HEK293 (cell line): Measurements from ENCODE around the gene KCNQ1.

Experiments
- CTCF ChIA-PET: fragments of 350-600 bp; formaldehyde crosslinking; extraction: SDS; loops from one replicate; lab custom pipeline; 2021; ENCODE audit warnings: antibody characterized with exemption; lab: Yijun Ruan, JAX
- POLR2A ChIA-PET: fragments of 300-600 bp; formaldehyde crosslinking; extraction: SDS; loops from one replicate; lab custom pipeline; 2020; ENCODE audit warnings: antibody characterized with exemption, inconsistent platforms; lab: Yijun Ruan, JAX
- H3K27ac ChIP-seq: fragments of 200-500 bp; sonication (Bioruptor generic); 2 replicates; pipeline ENCODE4 v1.5.1; 2014; ENCODE audit warnings: low read depth, low read length, control low read depth, inconsistent platforms; ENCODE audit errors: extremely low read depth
- H3K36me3 ChIP-seq, 2 experiments: fragments of 200-500 bp in 1 of 2; sonication (Bioruptor generic) in 1 of 2; 1 replicate in 1 of 2; 2 replicates in 1 of 2; pipeline ENCODE4 v1.5.1; 2014 to 2017; ENCODE audit warnings: inconsistent platforms in 2 of 2, low read length in 2 of 2; ENCODE audit not compliant: control insufficient read depth in 2 of 2, insufficient read depth in 1 of 2
- H3K4me1 ChIP-seq: fragments of 200-500 bp; sonication (Bioruptor generic); 2 replicates; pipeline ENCODE4 v1.5.1; 2014; ENCODE audit warnings: mild to moderate bottlenecking, low read length, inconsistent platforms; ENCODE audit not compliant: control insufficient read depth, insufficient read depth
- H3K4me3 ChIP-seq: 2 replicates; pipeline ENCODE4 v1.5.1; 2011; ENCODE audit warnings: low read depth, mild to moderate bottlenecking, control low read depth, low read length, moderate library complexity
- H3K9me3 ChIP-seq: fragments of 200-500 bp; sonication (Bioruptor generic); 2 replicates; pipeline ENCODE4 v1.5.1; 2014; ENCODE audit warnings: low read depth, low read length, inconsistent platforms; ENCODE audit not compliant: control insufficient read depth, insufficient read depth
- KLF7 ChIP-seq: fragments of 450-650 bp; formaldehyde crosslinking; IDR thresholded peaks from 2 replicates; pipeline ENCODE4 v1.5.1; 2016; ENCODE audit warnings: missing biosample characterization, missing genetic modification characterization, borderline replicate concordance
- KLF9 ChIP-seq: fragments of 450-650 bp; formaldehyde crosslinking; IDR thresholded peaks from 2 replicates; pipeline ENCODE4 v1.5.1; 2016; ENCODE audit warnings: missing biosample characterization, missing genetic modification characterization, low read depth
- PRDM4 ChIP-seq: fragments of 450-650 bp; formaldehyde crosslinking; IDR thresholded peaks from 2 replicates; pipeline ENCODE4 v1.5.1; 2017; ENCODE audit warnings: missing biosample characterization, missing genetic modification characterization
- REST ChIP-seq: fragments of 450-650 bp; formaldehyde crosslinking; IDR thresholded peaks from 2 replicates; pipeline ENCODE4 v1.5.1; 2016; ENCODE audit warnings: missing biosample characterization, missing genetic modification characterization
- ZIC2 ChIP-seq: fragments of 450-650 bp; formaldehyde crosslinking; IDR thresholded peaks from 2 replicates; pipeline ENCODE4 v1.5.1; 2016; ENCODE audit warnings: missing biosample characterization, missing genetic modification characterization
- ZNF133 ChIP-seq: fragments of 450-650 bp; formaldehyde crosslinking; IDR thresholded peaks from 2 replicates; pipeline ENCODE4 v1.5.1; 2016; ENCODE audit warnings: missing biosample characterization, missing genetic modification characterization
- ZNF169 ChIP-seq: fragments of 450-650 bp; formaldehyde crosslinking; IDR thresholded peaks from 2 replicates; pipeline ENCODE4 v1.5.1; 2016; ENCODE audit warnings: missing biosample characterization, missing genetic modification characterization
- ZNF221 ChIP-seq: fragments of 450-650 bp; formaldehyde crosslinking; IDR thresholded peaks from 2 replicates; pipeline ENCODE4 v1.5.1; 2017; ENCODE audit warnings: missing biosample characterization, missing genetic modification characterization, borderline replicate concordance
- ZNF23 ChIP-seq: fragments of 450-650 bp; formaldehyde crosslinking; IDR thresholded peaks from 2 replicates; pipeline ENCODE4 v1.5.1; 2016; ENCODE audit warnings: missing biosample characterization, missing genetic modification characterization, borderline replicate concordance
- ZNF366 ChIP-seq: fragments of 450-650 bp; formaldehyde crosslinking; conservative IDR thresholded peaks from 2 replicates; pipeline ENCODE4 v1.5.1; 2016; ENCODE audit warnings: missing biosample characterization, missing genetic modification characterization
- ZNF521 ChIP-seq: fragments of 450-650 bp; formaldehyde crosslinking; IDR thresholded peaks from 2 replicates; pipeline ENCODE4 v1.5.1; 2017; ENCODE audit warnings: missing biosample characterization, mild to moderate bottlenecking, missing genetic modification characterization
- ZNF610 ChIP-seq: fragments of 450-650 bp; formaldehyde crosslinking; IDR thresholded peaks from 2 replicates; pipeline ENCODE4 v1.5.1; 2016; ENCODE audit warnings: missing biosample characterization, missing genetic modification characterization, borderline replicate concordance
- ZNF747 ChIP-seq: fragments of 450-650 bp; formaldehyde crosslinking; IDR thresholded peaks from 2 replicates; pipeline ENCODE4 v1.5.1; 2016; ENCODE audit warnings: missing biosample characterization, missing genetic modification characterization
- ZNF837 ChIP-seq: fragments of 450-650 bp; formaldehyde crosslinking; IDR thresholded peaks from 2 replicates; pipeline ENCODE4 v1.5.1; 2016; ENCODE audit warnings: missing biosample characterization, missing genetic modification characterization

Gene KCNQ1

GRCh38 chr11:2744166-2744565 lies 299.4 kb downstream of the KCNQ1 start (continued):
- TF ChIP-seq REST (tag by site-specific recombination) (no peak), ZNF23 (no peak), ZNF747 (tag by site-specific recombination) (no peak), ZNF521 (tag by site-specific recombination) (no peak)

- no peaks in the 10 kb centered on the region for H3K9me3 ChIP-seq
- H3K27ac ChIP-seq, result no peak overlapping the region
- ChIA-PET CTCF (interaction anchor here (0.6 kb wide), 1 partner anchor 213 kb away, joined by 3 read pairs; no protein-coding TSS in a partner anchor), POLR2A (no interaction called here)
- no peaks in the 10 kb centered on the region for H3K4me1 ChIP-seq
- H3K4me3 ChIP-seq, result no peak overlapping the region
- H3K36me3 ChIP-seq, result no peaks in the 10 kb centered on the region
- TF ChIP-seq ZNF133 (tag by site-specific recombination), result no peak
- no peak for TF ChIP-seq KLF9 (tag by site-specific recombination)
- no peak for TF ChIP-seq ZNF837 (tag by site-specific recombination)
- no peak for TF ChIP-seq ZNF366 (tag by site-specific recombination)
Measured at GRCh38 chr11:2745511-2745910, 300.7 kb downstream of the KCNQ1 start.

GRCh38 chr11:2746401-2747247 lies 301.8 kb downstream of the KCNQ1 start:
- Histone ChIP-seq H3K4me3 (no peak overlapping the region), H3K9me3 (no peaks in the 10 kb centered on the region), H3K4me1 (no peaks in the 10 kb centered on the region), H3K36me3 (no peaks in the 10 kb centered on the region), H3K27ac (no peak overlapping the region)
- POLR2A ChIA-PET, result no interaction called here
- CTCF ChIA-PET, result no interaction called here
- no peak for TF ChIP-seq ZNF610 (tag by site-specific recombination)
- no peak for TF ChIP-seq ZNF169 (tag by site-specific recombination)
- no peak for TF ChIP-seq ZNF221
- no peak for TF ChIP-seq KLF7 (tag by site-specific recombination)
- TF ChIP-seq ZIC2 (tag by site-specific recombination), result 0 out of 2 replicates have a peak, but pooled peaks have one; percentile 20
- TF ChIP-seq PRDM4, result no peak
